DOHH2 (cell line): ENCODE measurements around the gene FEM1B.

ENCODE experiments used
- H3F3A ChIP-seq: fragments of 200-600 bp; sonication (generic), shearing (Covaris generic); 2 replicates; pipeline ENCODE4 v1.6.0; 2016; ENCODE audit warnings: antibody characterized with exemption, mild to moderate bottlenecking; ENCODE audit not compliant: control insufficient read depth, insufficient read depth
- H3K27ac ChIP-seq: fragments of 200-600 bp; sonication (generic); 2 replicates; pipeline ENCODE4 v1.5.1; 2014; ENCODE audit warnings: low read depth, mild to moderate bottlenecking, low read length, moderate library complexity
- H3K27me3 ChIP-seq: fragments of 200-600 bp; sonication (generic); 2 replicates; pipeline ENCODE4 v1.6.1; 2014; ENCODE audit warnings: mild to moderate bottlenecking, low read length, mixed read lengths; ENCODE audit not compliant: control insufficient read depth
- H3K36me3 ChIP-seq: fragments of 200-600 bp; sonication (generic); 2 replicates; pipeline ENCODE4 v1.6.1; 2014; ENCODE audit warnings: mild to moderate bottlenecking, low read length, moderate library complexity, mixed read lengths; ENCODE audit not compliant: control insufficient read depth
- H3K4me1 ChIP-seq: fragments of 200-600 bp; sonication (generic); 2 replicates; pipeline ENCODE4 v1.6.1; 2014; ENCODE audit warnings: mild to moderate bottlenecking, low read length, mixed read lengths; ENCODE audit not compliant: control insufficient read depth
- H3K4me2 ChIP-seq: fragments of 200-600 bp; sonication (generic); 2 replicates; pipeline ENCODE4 v1.6.0; 2014; ENCODE audit warnings: mild to moderate bottlenecking, low read length, moderate library complexity
- H3K4me3 ChIP-seq: fragments of 200-600 bp; sonication (generic); 2 replicates; pipeline ENCODE4 v1.5.1; 2014; ENCODE audit warnings: mild to moderate bottlenecking, low read length, mixed read lengths
- H3K79me2 ChIP-seq: fragments of 200-600 bp; sonication (generic); 2 replicates; pipeline ENCODE4 v1.6.1; 2014; ENCODE audit warnings: mild to moderate bottlenecking, low read length, mixed read lengths; ENCODE audit not compliant: control insufficient read depth
- H3K9me2 ChIP-seq: fragments of 200-600 bp; sonication (generic); replicated peaks from 2 replicates; pipeline ENCODE4 v1.6.1; 2014; ENCODE audit warnings: mild to moderate bottlenecking, low read length, mixed read lengths; ENCODE audit not compliant: control insufficient read depth
- H3K9me3 ChIP-seq: fragments of 200-600 bp; sonication (generic); 2 replicates; pipeline ENCODE4 v1.6.1; 2014; ENCODE audit warnings: antibody characterized with exemption, low read length, mixed read lengths; ENCODE audit not compliant: control insufficient read depth, insufficient read depth
- H4K20me1 ChIP-seq: fragments of 200-600 bp; sonication (generic); 2 replicates; pipeline ENCODE4 v1.6.0; 2014; ENCODE audit warnings: low read depth, mild to moderate bottlenecking, antibody characterized with exemption, low read length, moderate library complexity; ENCODE audit not compliant: control insufficient read depth, insufficient read depth
- EZH2phosphoT487 ChIP-seq: fragments of 200-600 bp; sonication (generic); IDR thresholded peaks from 2 replicates; pipeline ENCODE4 v1.6.1; 2017; ENCODE audit warnings: borderline replicate concordance, mild to moderate bottlenecking, antibody characterized with exemption, low read length, moderate library complexity, mixed read lengths
- TF ChIP-seq, protein P1 (sequence below): fragments of 200-600 bp; sonication (generic); IDR thresholded peaks from one replicate; pipeline ENCODE4 v1.5.1; 2014; ENCODE audit warnings: antibody characterized with exemption, mild to moderate bottlenecking, low read depth, low read length; ENCODE audit not compliant: poor library complexity, severe bottlenecking

The FEM1B gene

DNA sequence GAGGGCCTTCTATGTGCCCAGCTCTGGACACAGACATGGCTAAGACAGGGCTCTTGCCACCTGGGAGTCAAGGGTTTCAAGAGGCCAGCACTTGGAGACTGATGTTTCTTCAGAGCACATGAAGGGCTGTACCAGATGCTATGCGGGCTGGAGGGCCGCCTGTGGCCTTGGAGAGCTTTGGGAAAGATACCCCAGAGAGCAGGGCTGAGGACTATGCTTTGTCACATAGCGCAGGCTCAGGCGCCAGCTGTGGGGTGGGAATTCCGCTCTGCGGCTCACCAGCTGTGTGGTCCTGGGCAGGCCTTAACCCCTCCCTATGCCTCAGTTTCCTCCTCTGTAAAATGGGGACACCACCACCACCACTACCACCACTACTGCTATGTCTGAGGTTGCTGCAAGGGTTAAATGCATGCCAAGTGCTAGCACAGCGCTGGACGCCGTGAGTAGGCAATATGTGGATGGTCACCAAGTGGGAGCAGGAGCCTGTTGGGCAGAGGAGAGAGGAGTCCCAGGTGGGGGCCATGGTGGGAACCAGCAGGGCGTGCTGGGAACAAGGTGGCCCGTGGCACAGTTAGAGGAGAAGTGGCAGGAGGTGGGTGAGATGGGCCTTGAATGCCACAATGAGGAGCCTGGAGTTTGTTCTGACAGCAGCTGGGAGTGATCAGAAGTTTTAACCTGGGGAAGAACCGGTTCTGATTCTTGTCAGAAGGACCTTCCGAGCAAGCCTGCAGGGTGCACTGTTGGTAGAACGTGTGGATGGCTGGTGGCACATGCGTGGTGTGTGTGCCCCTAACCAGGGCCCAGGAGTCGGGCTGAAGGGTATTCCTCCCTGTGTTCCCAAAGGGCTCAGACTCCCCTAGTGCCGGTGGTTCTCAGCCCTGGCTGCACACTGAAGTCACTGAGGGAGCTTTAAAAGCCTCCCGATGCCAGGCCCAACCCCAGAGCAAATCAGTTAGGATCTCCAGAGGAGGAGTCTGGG lies 41.7 kb downstream of the FEM1B start:
- Histone ChIP-seq H3K36me3 (no peaks in the 10 kb centered on the region), H3K9me3 (no peaks in the 10 kb centered on the region), H3K27ac (no peak overlapping the region), H3F3A (no peaks in the 10 kb centered on the region), H3K4me3 (no peak overlapping the region), H3K79me2 (no peaks in the 10 kb centered on the region), H3K4me1 (no peaks in the 10 kb centered on the region), H3K4me2 (no peak overlapping the region), H4K20me1 (no peaks in the 10 kb centered on the region), H3K27me3 (peaks cover 11% of the 10 kb centered on the region), H3K9me2 (no peaks in the 10 kb centered on the region)
- no peak for TF ChIP-seq EZH2phosphoT487
- TF ChIP-seq, protein P1, sequence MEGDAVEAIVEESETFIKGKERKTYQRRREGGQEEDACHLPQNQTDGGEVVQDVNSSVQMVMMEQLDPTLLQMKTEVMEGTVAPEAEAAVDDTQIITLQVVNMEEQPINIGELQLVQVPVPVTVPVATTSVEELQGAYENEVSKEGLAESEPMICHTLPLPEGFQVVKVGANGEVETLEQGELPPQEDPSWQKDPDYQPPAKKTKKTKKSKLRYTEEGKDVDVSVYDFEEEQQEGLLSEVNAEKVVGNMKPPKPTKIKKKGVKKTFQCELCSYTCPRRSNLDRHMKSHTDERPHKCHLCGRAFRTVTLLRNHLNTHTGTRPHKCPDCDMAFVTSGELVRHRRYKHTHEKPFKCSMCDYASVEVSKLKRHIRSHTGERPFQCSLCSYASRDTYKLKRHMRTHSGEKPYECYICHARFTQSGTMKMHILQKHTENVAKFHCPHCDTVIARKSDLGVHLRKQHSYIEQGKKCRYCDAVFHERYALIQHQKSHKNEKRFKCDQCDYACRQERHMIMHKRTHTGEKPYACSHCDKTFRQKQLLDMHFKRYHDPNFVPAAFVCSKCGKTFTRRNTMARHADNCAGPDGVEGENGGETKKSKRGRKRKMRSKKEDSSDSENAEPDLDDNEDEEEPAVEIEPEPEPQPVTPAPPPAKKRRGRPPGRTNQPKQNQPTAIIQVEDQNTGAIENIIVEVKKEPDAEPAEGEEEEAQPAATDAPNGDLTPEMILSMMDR: no peak

DNA sequence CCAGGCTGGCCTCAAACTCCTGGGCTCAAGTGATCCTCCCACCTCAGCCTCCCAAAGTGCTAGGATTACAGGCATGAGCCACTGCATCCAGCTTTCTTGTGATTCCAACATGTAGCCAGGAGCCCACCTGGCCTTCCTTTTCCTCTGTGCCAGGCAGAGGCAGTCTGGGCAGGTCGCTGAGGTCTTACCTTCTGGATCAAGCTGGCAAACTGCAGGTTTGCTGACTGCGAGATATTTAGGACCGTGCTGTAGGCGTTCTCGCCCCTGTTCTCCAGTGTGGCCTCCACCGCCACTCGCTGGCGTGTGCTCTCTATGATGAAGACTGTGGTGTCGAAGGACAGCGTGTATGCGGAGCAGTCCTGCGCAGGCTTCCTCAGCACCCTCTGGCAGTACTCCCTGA lies 42.5 kb downstream of the FEM1B start:
- Histone ChIP-seq H3K4me1 (no peaks in the 10 kb centered on the region), H3K4me3 (no peak overlapping the region), H3K9me3 (no peaks in the 10 kb centered on the region), H3K27ac (no peak overlapping the region), H3F3A (no peaks in the 10 kb centered on the region), H3K27me3 (peaks cover 14% of the 10 kb centered on the region), H3K79me2 (no peaks in the 10 kb centered on the region), H3K9me2 (no peaks in the 10 kb centered on the region), H3K36me3 (no peaks in the 10 kb centered on the region), H4K20me1 (no peaks in the 10 kb centered on the region), H3K4me2 (no peak overlapping the region)
- no peak for TF ChIP-seq EZH2phosphoT487
- TF ChIP-seq, protein P1: no peak

DNA sequence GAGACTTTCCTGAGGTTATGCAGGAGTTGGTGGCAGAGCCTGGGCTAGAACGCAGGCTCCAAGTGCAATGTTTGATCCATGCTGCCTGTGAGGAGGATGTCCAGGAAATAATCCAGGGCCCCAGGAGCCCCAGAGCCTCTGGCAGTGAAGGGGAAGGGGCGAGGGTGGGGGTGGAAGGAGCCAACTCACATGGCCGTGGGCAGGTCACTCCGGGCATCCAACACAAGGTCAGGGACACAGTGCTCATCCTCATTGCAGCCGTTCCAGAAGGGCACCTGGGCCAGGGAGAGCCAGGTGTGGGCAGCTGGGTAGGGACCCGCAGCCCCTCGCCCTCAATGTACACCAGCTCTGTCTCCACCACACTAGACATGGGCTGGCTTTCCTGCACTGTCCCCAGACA lies 43.7 kb downstream of the FEM1B start:
- Histone ChIP-seq H3F3A (no peaks in the 10 kb centered on the region), H3K4me1 (no peaks in the 10 kb centered on the region), H3K4me3 (no peak overlapping the region), H4K20me1 (no peaks in the 10 kb centered on the region), H3K4me2 (no peak overlapping the region), H3K27ac (no peak overlapping the region), H3K9me2 (no peaks in the 10 kb centered on the region), H3K27me3 (peaks cover 22% of the 10 kb centered on the region), H3K36me3 (no peaks in the 10 kb centered on the region), H3K9me3 (no peaks in the 10 kb centered on the region), H3K79me2 (no peaks in the 10 kb centered on the region)
- TF ChIP-seq, protein P1: no peak
- no peak for TF ChIP-seq EZH2phosphoT487
